SK-N-MC (cell line): ENCODE data around the gene UST.

Source experiments
- EZH2 ChIP-seq: fragments of 200-600 bp; sonication (generic); IDR thresholded peaks from one replicate; pipeline ENCODE4 v1.6.1; 2017; ENCODE audit warnings: antibody characterized with exemption
- FOXP2 ChIP-seq: optimal IDR thresholded peaks from 2 replicates; pipeline ENCODE3; 2011; ENCODE audit warnings: mild to moderate bottlenecking, moderate library complexity; ENCODE audit not compliant: insufficient read depth; ENCODE audit errors: extremely low read length, control extremely low read depth
- POLR2AphosphoS5 ChIP-seq: IDR thresholded peaks from 2 replicates; pipeline ENCODE4 v1.6.1; 2012; ENCODE audit warnings: mild to moderate bottlenecking, low read depth, low read length, borderline replicate concordance

- no peak for TF ChIP-seq EZH2
- no peak for TF ChIP-seq POLR2AphosphoS5
- TF ChIP-seq FOXP2: no peak
These were observed 69.3 kb downstream of the UST start for GRCh38 chr6:148816117-148816516.
